ENCODE measurements around the gene MCTP1. TPM values are rescaled to one million over a fixed set of nuclear protein-coding genes. Genes with fewer than 3 reads are reported as not detected.

MCTP1 gene
- total RNA-seq, 1 experiment from 2014 or later: 2.5 TPM

DNA sequence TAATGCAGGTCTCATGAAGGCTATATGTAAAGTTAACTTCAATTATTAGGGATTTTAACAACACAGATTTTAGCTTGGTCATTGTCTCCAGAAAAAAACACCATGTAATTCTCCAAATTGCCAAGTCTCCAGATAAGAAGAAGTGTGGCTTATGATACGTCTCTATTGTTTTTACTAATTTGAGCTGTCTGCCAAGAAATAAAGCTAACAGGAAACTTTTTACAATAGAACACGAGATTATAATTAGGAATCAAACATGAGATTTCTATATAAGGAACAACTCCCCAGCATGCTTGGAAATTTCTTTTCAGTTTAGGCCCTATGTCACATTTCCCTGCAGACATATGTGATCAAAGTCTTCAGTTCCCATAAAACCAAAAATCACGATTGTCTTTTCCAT lies 142.7 kb downstream of the MCTP1 start:
- Histone ChIP-seq H3K14ac (ENCODE audit: insufficient read depth, low read length) (no peak overlapping the region), H3K9ac (ENCODE audit: extremely low read depth, insufficient read length, low read length) (no peak overlapping the region), H3K23me2 (ENCODE audit: insufficient read length, low read depth, low read length, poor library complexity, severe bottlenecking) (no peaks in the 10 kb centered on the region), H3K4me1 (ENCODE audit: insufficient read depth, low read length) (no peaks in the 10 kb centered on the region), H3K18ac (ENCODE audit: insufficient read length, low read depth, low read length) (no peak overlapping the region), H3K27ac (ENCODE audit: insufficient read length, low read depth, low read length) (no peak overlapping the region), H3K4me2 (ENCODE audit: insufficient read depth, insufficient read length, low read length) (no peak overlapping the region), H3T11ph (ENCODE audit: low read length) (no peak overlapping the region), H4K20me1 (ENCODE audit: control insufficient read depth, insufficient read depth, insufficient read length) (no peaks in the 10 kb centered on the region), H2BK5ac (ENCODE audit: insufficient read length, low read length) (no peak overlapping the region), H2AK5ac (ENCODE audit: insufficient read length, low read length) (no peak overlapping the region), H3K56ac (ENCODE audit: insufficient read length, low read depth, low read length) (no peak overlapping the region), H3K27me3 (ENCODE audit: insufficient read depth, low read length) (no peaks in the 10 kb centered on the region), H3K79me1 (ENCODE audit: insufficient read depth, low read depth, low read length, poor library complexity, severe bottlenecking) (no peaks in the 10 kb centered on the region), H3K23ac (ENCODE audit: insufficient read length, low read depth, low read length) (no peak overlapping the region), H2BK120ac (ENCODE audit: low read depth, low read length, poor library complexity, severe bottlenecking) (no peak overlapping the region), H3K79me2 (ENCODE audit: insufficient read depth, low read length) (no peaks in the 10 kb centered on the region), H2BK12ac (ENCODE audit: insufficient read length, low read depth, low read length) (no peak overlapping the region), H3K9me3 (ENCODE audit: control insufficient read depth, low read depth, low read length) (no peaks in the 10 kb centered on the region), H4K91ac (ENCODE audit: insufficient read length, low read depth, low read length) (no peak overlapping the region), H3K4ac (ENCODE audit: low read depth, low read length) (no peak overlapping the region), H2BK15ac (ENCODE audit: low read depth, low read length) (no peak overlapping the region), H4K8ac (replicated peaks; ENCODE audit: insufficient read length, low read depth, low read length) (no peak overlapping the region), H2AFZ (ENCODE audit: low read length) (no peak overlapping the region), H2BK20ac (ENCODE audit: low read depth, low read length, poor library complexity, severe bottlenecking) (no peak overlapping the region), H4K5ac (ENCODE audit: insufficient read length, low read depth, low read length) (no peak overlapping the region)
- Mint-ChIP-seq H3K27ac (no peak overlapping the region), H3K4me3 (no peak overlapping the region), H3K27me3 (ENCODE audit: low read depth) (no peaks in the 10 kb centered on the region), H3K36me3 (ENCODE audit: insufficient read depth in 1 of 3, low read depth in 3 of 3) (peaks cover 4 to 16% (median 4%) of the 10 kb centered on the region in 3 experiments), H3K4me1 (peaks cover 0 to 3% of the 10 kb centered on the region in 2 experiments; a peak in 2 of 4 replicates), H3K9me3 (peaks cover 4 to 12% of the 10 kb centered on the region in 2 experiments; a peak in 2 of 5 replicates)
- TF ChIP-seq, protein P1, sequence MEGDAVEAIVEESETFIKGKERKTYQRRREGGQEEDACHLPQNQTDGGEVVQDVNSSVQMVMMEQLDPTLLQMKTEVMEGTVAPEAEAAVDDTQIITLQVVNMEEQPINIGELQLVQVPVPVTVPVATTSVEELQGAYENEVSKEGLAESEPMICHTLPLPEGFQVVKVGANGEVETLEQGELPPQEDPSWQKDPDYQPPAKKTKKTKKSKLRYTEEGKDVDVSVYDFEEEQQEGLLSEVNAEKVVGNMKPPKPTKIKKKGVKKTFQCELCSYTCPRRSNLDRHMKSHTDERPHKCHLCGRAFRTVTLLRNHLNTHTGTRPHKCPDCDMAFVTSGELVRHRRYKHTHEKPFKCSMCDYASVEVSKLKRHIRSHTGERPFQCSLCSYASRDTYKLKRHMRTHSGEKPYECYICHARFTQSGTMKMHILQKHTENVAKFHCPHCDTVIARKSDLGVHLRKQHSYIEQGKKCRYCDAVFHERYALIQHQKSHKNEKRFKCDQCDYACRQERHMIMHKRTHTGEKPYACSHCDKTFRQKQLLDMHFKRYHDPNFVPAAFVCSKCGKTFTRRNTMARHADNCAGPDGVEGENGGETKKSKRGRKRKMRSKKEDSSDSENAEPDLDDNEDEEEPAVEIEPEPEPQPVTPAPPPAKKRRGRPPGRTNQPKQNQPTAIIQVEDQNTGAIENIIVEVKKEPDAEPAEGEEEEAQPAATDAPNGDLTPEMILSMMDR (conservative IDR thresholded peaks at IDR 0.05): no peak
- no peak for DNase-seq
- WGBS (ENCODE audit: extremely low coverage, insufficient read length, low lambda C conversion rate): no CpG with 5 or more reads among the region's 3 CpGs

Measured in H9 (cell line).